ENCODE data around the gene PWWP2B.
"Not testable (repeated sequence)": the region's sequence is repeated elsewhere in the genome, so short reads cannot be mapped to it uniquely, and the experiment has no call there.

Gene PWWP2B

GRCh38 chr10:132397036-132397541 is at the start of gene PWWP2B:
Gene PWWP2B (plus strand): TSS chr10:132397200. CDS start chr10:132397227, 27 bp downstream.
- Histone ChIP-seq H3K27ac (ENCODE audit: low read depth, low read length) (peak within 1 kb of the TSS; percentile 82), H3K36me3 (ENCODE audit: insufficient read depth, low read length) (no peaks in the 10 kb centered on the region), H3K9ac (ENCODE audit: low read length) (peak within 1 kb of the TSS; percentile 57), H3K4me1 (ENCODE audit: insufficient read depth, low read length) (peaks cover 43% of the 10 kb centered on the region), H3K4me3 (ENCODE audit: low read depth in 1 of 2, low read length in 2 of 2) (peak within 1 kb of the TSS; percentile 74 to 84), H3K27me3 (ENCODE audit: control insufficient read depth in 1 of 2, insufficient read depth in 2 of 2, low read length in 2 of 2) (no peaks in the 10 kb centered on the region), H3K9me3 (ENCODE audit: low read length) (no peaks in the 10 kb centered on the region)

DNA sequence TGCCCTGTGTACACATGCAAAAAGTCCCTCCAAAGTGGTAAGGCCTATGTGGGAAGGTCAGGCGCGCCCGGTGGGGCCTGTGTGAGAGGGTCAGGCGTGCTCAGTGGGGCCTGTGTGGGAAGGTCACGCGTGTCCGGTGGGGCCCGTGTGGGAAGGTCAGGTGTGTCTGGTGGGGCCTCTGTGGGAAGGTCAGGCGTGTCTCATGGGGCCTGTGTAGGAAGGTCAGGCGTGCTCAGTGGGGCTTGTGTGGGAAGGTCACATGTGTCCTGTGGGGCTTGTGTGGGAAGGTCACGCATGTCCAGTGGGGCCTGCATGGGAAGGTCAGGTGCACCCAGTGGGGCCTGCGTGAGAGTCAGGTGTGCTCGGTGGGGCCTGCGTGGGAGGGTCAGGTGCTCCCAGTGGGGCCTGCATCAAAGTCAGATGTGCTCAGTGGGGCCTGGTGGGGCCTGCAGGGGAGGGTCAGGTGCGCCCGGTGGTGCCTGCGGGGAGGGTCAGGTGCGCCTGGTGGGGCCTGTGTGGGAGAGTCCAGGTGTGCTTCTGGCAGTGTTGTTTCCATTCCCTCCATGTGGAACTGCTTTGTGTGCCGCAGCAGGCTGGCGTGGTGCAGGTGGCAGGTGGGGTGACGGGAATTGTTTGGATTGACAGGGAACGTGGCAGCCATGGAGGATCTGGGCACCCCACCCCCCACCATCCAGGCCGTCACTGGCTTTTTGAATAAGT is 49.6 kb upstream of the PWWP2B start:
- Histone ChIP-seq H3K27ac (ENCODE audit: low read depth, low read length) (no peak overlapping the region), H3K27me3 (ENCODE audit: control insufficient read depth in 1 of 2, insufficient read depth in 2 of 2, low read length in 2 of 2) (no peaks in the 10 kb centered on the region), H3K36me3 (ENCODE audit: insufficient read depth, low read length) (no peaks in the 10 kb centered on the region), H3K9ac (ENCODE audit: low read length) (no peak overlapping the region), H3K9me3 (ENCODE audit: low read length) (no peaks in the 10 kb centered on the region), H3K4me3 (ENCODE audit: low read depth in 1 of 2, low read length in 2 of 2) (no peak overlapping the region), H3K4me1 (ENCODE audit: insufficient read depth, low read length) (no peaks in the 10 kb centered on the region)

- no peaks in the 10 kb centered on the region for H3K4me1 ChIP-seq (ENCODE audit: insufficient read depth, low read length)
- H3K27me3 ChIP-seq (ENCODE audit: control insufficient read depth in 1 of 2, insufficient read depth in 2 of 2, low read length in 2 of 2): no peaks in the 10 kb centered on the region
- no peak overlapping the region for H3K27ac ChIP-seq (ENCODE audit: low read depth, low read length)
- H3K9me3 ChIP-seq (ENCODE audit: low read length): no peaks in the 10 kb centered on the region
- no peaks in the 10 kb centered on the region for H3K36me3 ChIP-seq (ENCODE audit: insufficient read depth, low read length)
- H3K4me3 ChIP-seq (ENCODE audit: low read depth in 1 of 2, low read length in 2 of 2): no peak overlapping the region
- no peak overlapping the region for H3K9ac ChIP-seq (ENCODE audit: low read length)
These were observed 49.1 kb upstream of the PWWP2B start for GRCh38 chr10:132347931-132348267.

DNA sequence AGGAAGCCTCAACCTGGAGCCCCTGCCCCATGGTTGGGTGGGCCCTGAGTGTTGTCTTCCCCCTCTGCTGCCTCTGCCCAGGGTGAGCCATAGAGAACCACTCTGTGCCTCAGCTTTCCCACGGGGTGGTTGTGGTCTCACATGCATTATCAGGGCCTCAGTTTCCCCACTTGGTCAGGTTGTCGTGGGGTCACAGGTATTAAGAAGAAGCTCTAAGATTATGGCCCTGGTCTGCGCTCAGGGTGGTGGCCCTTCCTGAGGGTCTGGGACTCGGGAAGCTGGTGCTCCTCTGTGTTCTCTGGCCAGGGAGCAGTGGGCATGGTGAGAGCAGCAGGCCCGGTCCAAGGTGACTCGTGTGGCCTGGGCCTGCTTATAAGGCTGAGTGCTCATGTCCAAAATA is 47.2 kb upstream of the PWWP2B start:
- no peaks in the 10 kb centered on the region for H3K27me3 ChIP-seq (ENCODE audit: control insufficient read depth in 1 of 2, insufficient read depth in 2 of 2, low read length in 2 of 2)
- no peaks in the 10 kb centered on the region for H3K4me1 ChIP-seq (ENCODE audit: insufficient read depth, low read length)
- H3K27ac ChIP-seq (ENCODE audit: low read depth, low read length): no peak overlapping the region
- no peak overlapping the region for H3K4me3 ChIP-seq (ENCODE audit: low read depth in 1 of 2, low read length in 2 of 2)
- no peak overlapping the region for H3K9ac ChIP-seq (ENCODE audit: low read length)
- no peaks in the 10 kb centered on the region for H3K36me3 ChIP-seq (ENCODE audit: insufficient read depth, low read length)
- H3K9me3 ChIP-seq (ENCODE audit: low read length): no peaks in the 10 kb centered on the region

DNA sequence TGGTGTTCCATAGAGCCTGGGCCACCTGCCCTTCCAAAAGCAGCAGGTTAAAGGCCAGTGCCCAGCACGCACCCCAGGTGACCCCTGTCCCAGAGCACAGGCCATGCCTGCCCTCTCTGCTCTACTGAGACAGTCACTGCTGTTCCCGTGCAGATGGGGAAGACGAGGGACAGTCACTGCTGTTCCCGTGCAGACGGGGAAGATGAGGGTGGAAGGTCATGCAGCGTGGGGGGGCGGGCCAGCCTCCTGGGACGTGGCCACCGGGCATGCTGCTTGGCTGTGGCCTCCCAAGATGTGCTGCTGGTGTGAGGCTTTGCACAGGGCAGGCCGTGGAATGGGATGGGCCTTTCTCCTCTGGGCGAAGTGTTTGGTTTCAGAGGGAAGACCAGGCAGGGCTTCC is 46.6 kb upstream of the PWWP2B start:
- Histone ChIP-seq H3K9ac (ENCODE audit: low read length) (no peak overlapping the region), H3K4me1 (ENCODE audit: insufficient read depth, low read length) (no peaks in the 10 kb centered on the region)

GRCh38 chr10:132350946-132351345 is 46.1 kb upstream of the PWWP2B start:
- H3K9me3 ChIP-seq (ENCODE audit: low read length): no peaks in the 10 kb centered on the region
- no peaks in the 10 kb centered on the region for H3K36me3 ChIP-seq (ENCODE audit: insufficient read depth, low read length)
- no peak overlapping the region for H3K27ac ChIP-seq (ENCODE audit: low read depth, low read length)
- H3K4me3 ChIP-seq (ENCODE audit: low read depth in 1 of 2, low read length in 2 of 2): no peak overlapping the region
- no peak overlapping the region for H3K9ac ChIP-seq (ENCODE audit: low read length)
- no peaks in the 10 kb centered on the region for H3K27me3 ChIP-seq (ENCODE audit: control insufficient read depth in 1 of 2, insufficient read depth in 2 of 2, low read length in 2 of 2)
- no peaks in the 10 kb centered on the region for H3K4me1 ChIP-seq (ENCODE audit: insufficient read depth, low read length)

More for the DNA sequence above, 46.6 kb upstream of the PWWP2B start:
- Histone ChIP-seq H3K36me3 (ENCODE audit: insufficient read depth, low read length) (no peaks in the 10 kb centered on the region), H3K9me3 (ENCODE audit: low read length) (no peaks in the 10 kb centered on the region), H3K4me3 (ENCODE audit: low read depth in 1 of 2, low read length in 2 of 2) (no peak overlapping the region), H3K27me3 (ENCODE audit: control insufficient read depth in 1 of 2, insufficient read depth in 2 of 2, low read length in 2 of 2) (no peaks in the 10 kb centered on the region), H3K27ac (ENCODE audit: low read depth, low read length) (no peak overlapping the region)

DNA sequence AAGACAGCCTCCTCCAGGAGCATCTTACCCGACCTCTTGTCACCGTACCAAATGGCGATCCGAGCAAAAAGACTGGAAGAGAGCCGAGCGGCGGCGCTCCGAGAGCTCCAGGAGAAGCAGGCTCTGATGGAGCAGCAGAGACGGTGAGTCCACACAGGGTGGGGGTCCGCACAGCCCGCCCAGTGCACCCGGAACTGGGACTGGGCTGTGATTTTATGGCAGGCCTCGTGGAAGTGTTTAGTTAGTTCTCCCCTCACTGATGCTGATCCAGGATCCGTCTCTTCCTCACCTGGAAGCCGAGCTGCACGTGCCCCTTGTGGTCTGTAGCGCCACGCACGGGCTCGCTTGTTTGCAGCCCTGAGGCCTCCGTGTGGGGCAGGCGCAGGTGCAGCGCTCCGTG is 45.4 kb upstream of the PWWP2B start:
- Histone ChIP-seq H3K36me3 (ENCODE audit: insufficient read depth, low read length) (no peaks in the 10 kb centered on the region), H3K9me3 (ENCODE audit: low read length) (no peaks in the 10 kb centered on the region), H3K27me3 (ENCODE audit: control insufficient read depth in 1 of 2, insufficient read depth in 2 of 2, low read length in 2 of 2) (no peaks in the 10 kb centered on the region), H3K4me3 (ENCODE audit: low read depth in 1 of 2, low read length in 2 of 2) (no peak overlapping the region), H3K27ac (ENCODE audit: low read depth, low read length) (no peak overlapping the region), H3K4me1 (ENCODE audit: insufficient read depth, low read length) (no peaks in the 10 kb centered on the region), H3K9ac (ENCODE audit: low read length) (no peak overlapping the region)

DNA sequence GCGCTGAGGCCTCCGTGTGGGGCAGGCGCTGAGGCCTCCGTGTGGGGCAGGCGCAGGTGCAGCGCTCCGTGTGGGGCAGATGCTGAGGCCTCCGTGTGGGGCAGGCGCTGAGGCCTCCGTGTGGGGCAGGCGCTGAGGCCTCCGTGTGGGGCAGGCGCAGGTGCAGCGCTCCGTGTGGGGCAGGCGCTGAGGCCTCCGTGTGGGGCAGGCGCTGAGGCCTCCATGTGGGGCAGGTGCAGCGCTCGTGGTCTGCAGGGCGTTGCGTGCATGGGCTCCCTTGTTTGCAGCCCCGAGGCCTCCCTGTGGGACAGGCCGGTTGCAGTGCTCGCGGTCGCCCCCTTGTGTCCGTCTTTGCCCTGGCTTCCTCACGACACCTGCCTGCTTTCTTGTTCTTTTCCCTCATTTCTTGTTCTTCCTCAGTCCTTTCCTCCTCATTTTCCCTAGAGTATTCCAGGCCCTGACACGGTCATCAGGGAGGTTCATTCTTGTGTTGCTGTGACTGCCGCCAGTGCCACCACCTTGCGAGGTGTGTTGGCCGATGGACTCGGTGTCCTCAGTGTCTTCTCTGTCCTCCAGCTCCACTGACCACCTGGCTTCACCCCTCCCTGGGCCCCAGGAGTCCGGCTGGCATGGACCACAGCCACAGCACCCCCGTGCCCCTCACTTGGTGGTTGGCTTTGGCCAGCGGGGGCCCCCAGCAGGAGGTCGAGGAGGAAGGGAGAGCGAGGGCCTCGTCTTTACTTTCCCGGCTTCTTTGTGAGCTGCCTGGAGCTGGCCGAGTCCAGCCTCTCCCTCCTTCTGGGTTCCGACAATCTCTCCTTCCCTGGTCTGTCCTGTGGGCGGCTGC is 44.3 kb upstream of the PWWP2B start:
- not testable (repeated sequence) for H3K4me3 ChIP-seq (ENCODE audit: low read depth in 1 of 2, low read length in 2 of 2)

GRCh38 chr10:132353456-132354355 is 43.3 kb upstream of the PWWP2B start:
- Histone ChIP-seq H3K27me3 (ENCODE audit: control insufficient read depth in 1 of 2, insufficient read depth in 2 of 2, low read length in 2 of 2) (no peaks in the 10 kb centered on the region), H3K9me3 (ENCODE audit: low read length) (no peaks in the 10 kb centered on the region), H3K4me3 (ENCODE audit: low read depth in 1 of 2, low read length in 2 of 2) (no peak overlapping the region), H3K36me3 (ENCODE audit: insufficient read depth, low read length) (no peaks in the 10 kb centered on the region), H3K27ac (ENCODE audit: low read depth, low read length) (no peak overlapping the region), H3K4me1 (ENCODE audit: insufficient read depth, low read length) (no peaks in the 10 kb centered on the region), H3K9ac (ENCODE audit: low read length) (no peak overlapping the region)

More for the DNA sequence above, 44.3 kb upstream of the PWWP2B start:
- H3K27ac ChIP-seq (ENCODE audit: low read depth, low read length); H3K9me3 ChIP-seq (ENCODE audit: low read length); H3K4me1 ChIP-seq (ENCODE audit: insufficient read depth, low read length); H3K36me3 ChIP-seq (ENCODE audit: insufficient read depth, low read length); H3K9ac ChIP-seq (ENCODE audit: low read length); H3K27me3 ChIP-seq (ENCODE audit: control insufficient read depth in 1 of 2, insufficient read depth in 2 of 2, low read length in 2 of 2): not testable (repeated sequence)

DNA sequence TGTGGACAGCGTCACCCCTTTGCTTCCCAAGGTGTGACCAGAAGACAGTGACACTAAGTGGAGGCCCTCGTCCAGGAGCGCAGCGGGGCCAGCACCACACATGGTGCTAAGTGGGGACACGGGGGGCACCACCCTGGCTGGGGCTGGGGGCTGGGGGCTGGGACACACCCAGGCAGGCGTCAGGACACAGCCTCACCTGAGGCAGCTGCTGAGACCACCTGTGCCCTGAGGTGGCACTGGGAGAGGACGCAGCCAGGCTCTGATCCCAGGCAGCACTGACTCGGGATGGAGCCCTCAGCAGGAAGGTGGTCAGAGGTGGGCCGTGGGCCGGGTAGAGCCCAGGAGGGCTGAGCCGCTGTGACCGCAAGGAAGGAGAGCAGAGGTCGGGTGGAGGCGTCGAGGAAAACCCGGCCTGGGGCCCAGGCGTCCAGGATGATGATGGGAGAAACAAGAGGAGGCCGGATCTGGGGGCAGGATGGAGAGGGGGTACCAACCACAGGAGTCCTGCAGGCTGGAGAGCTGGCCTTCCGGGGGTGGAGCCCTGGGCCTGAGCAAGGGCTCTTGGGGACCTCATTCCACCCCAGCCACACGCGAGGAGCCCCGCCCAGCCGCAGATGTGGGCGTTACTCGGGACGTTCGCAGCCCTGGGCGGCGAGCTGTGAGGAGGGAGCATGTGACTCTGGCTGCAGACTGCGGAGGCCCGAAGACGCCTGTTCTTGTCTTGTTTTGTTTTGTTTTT is 42.5 kb upstream of the PWWP2B start:
- H3K36me3 ChIP-seq (ENCODE audit: insufficient read depth, low read length): no peaks in the 10 kb centered on the region
- no peaks in the 10 kb centered on the region for H3K4me1 ChIP-seq (ENCODE audit: insufficient read depth, low read length)
- H3K9ac ChIP-seq (ENCODE audit: low read length): no peak overlapping the region
- H3K4me3 ChIP-seq (ENCODE audit: low read depth in 1 of 2, low read length in 2 of 2): no peak overlapping the region
- H3K27me3 ChIP-seq (ENCODE audit: control insufficient read depth in 1 of 2, insufficient read depth in 2 of 2, low read length in 2 of 2): no peaks in the 10 kb centered on the region
- H3K27ac ChIP-seq (ENCODE audit: low read depth, low read length): no peak overlapping the region
- no peaks in the 10 kb centered on the region for H3K9me3 ChIP-seq (ENCODE audit: low read length)
